Measurements from ENCODE around the gene COQ8B. TPM values are rescaled to one million over a fixed set of nuclear protein-coding genes. Genes with fewer than 3 reads are reported as not detected.

The COQ8B gene
- total RNA-seq, 1 donor from 2014 or later: 20.9 TPM

DNA sequence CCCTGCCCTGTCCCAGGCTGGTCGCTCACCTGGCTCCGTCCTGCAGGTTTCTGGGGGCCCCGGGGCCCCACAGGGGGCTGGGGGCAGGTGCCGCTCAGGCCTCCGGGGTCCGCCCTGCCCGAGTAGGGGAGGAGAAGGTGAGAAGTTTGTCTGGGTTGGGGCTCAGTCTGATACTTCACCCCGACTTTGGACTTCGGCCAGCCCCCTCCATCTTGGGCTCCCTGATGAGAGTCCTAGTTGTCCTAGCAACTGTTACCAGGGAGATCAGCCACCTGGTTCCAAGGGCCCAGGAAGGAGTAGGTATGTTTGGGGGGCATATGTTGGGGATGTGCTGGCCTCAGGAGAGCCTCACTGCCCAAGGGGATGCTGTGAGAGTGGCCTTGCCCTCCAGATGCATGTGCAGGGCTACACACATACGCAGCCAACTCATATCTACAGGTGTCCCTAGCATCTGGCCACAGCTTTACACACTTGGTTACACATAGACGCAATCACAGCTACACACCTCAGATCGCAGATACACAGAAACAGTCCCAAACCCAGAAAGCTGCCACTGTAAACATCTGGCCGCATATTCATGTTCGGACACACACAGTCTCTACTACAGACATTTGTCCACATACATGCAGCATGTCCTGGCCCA is 29.7 kb downstream of the COQ8B start:
- TF ChIP-seq, protein P1, sequence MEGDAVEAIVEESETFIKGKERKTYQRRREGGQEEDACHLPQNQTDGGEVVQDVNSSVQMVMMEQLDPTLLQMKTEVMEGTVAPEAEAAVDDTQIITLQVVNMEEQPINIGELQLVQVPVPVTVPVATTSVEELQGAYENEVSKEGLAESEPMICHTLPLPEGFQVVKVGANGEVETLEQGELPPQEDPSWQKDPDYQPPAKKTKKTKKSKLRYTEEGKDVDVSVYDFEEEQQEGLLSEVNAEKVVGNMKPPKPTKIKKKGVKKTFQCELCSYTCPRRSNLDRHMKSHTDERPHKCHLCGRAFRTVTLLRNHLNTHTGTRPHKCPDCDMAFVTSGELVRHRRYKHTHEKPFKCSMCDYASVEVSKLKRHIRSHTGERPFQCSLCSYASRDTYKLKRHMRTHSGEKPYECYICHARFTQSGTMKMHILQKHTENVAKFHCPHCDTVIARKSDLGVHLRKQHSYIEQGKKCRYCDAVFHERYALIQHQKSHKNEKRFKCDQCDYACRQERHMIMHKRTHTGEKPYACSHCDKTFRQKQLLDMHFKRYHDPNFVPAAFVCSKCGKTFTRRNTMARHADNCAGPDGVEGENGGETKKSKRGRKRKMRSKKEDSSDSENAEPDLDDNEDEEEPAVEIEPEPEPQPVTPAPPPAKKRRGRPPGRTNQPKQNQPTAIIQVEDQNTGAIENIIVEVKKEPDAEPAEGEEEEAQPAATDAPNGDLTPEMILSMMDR (conservative IDR thresholded peaks at IDR 0.05; ENCODE audit: low read depth, low read length): no peak
- DNase-seq (ENCODE audit: low read depth): no peak
- H3K4me3 ChIP-seq (ENCODE audit: low read depth, low read length): no peak overlapping the region

DNA sequence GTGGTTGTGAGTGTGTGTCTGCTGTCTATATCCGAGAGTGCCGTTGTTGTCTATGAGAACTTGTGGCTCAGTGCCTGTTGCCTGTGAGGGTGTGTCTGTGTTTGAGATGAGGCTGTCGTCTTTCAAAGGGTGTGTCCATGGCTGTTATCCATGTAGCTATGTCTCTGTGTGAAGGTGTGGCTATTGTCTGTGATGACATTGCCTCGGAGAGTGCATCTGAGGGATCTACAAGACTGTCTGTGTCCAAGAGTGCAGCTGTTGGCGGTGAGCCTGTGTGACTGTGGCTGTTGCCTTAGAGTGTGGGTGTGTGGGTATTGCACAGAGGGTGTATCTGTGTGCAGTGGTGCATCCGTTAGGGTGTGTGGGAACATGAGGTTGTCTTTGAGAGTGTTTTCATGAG is 31.1 kb downstream of the COQ8B start:
- DNase-seq (ENCODE audit: low read depth): no peak
- no peak overlapping the region for H3K4me3 ChIP-seq (ENCODE audit: low read depth, low read length)
- TF ChIP-seq, protein P1 (conservative IDR thresholded peaks at IDR 0.05; ENCODE audit: low read depth, low read length): no peak

DNA sequence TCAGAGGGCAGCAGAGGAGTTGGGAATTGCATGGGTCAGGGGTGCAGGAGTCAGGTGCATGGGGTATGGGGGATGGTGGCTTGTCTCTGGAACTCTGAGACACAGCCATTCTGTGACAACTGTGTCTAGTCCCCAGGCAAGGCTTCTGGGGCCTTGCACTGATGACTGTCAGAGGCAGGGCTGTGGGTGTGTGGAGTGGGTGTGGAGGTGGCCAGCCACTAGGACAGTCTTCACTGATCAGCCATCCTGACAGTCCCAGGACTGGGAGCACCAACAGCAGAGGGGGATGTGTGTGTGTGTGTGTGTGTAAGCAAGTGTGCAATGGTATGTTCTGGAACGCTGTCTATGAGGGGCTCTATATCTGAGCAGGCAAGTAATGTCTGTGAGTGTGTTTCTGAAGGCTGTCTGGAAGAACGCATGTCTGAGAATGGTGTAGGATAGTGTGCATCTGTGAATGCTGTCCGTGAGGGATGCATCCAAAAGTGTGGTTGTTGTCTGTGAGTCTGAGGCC is 31.6 kb downstream of the COQ8B start:
- DNase-seq (ENCODE audit: low read depth): no peak
- H3K4me3 ChIP-seq (ENCODE audit: low read depth, low read length): no peak overlapping the region
- TF ChIP-seq, protein P1 (conservative IDR thresholded peaks at IDR 0.05; ENCODE audit: low read depth, low read length): no peak

DNA sequence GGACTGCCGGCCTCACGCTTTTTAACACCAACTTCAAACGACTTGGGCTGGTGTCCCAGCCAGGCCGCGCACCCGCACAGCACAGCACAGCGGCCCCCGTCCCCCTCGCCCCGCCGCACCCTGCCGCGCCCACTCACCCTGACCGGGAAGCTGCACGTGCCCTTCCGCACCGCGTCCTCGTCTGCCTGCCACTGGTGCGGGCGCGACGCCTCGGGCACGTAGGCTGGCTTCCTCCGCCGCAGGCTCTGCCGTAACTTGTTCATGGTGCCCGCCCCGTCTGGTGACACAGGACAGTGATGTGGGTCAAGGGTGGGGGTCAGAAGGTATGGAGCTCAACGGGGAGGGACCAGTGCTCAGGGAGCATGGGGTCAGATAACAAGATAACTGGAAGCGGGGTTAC is 32.4 kb downstream of the COQ8B start:
- no peak for DNase-seq (ENCODE audit: low read depth)
- TF ChIP-seq, protein P1 (conservative IDR thresholded peaks at IDR 0.05; ENCODE audit: low read depth, low read length): no peak

DNA sequence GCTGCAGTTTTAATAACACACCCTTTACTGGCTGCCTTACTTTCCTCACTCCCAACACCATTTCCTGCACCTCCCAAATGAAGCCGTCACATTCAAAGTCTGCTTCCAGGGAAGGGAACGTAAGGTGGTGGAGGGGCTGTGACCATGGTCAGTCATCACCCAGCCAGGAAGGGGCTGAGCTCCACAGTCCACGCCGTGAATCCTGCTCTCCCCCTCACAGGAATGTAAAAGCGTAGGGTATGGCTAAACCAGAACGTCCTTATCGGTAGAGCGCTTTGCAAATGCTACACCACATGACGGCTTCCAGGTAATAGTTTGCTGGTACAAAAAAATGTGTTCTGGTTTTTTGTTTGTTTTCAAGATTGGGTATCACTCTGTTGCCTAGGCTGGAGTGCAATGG is 33.2 kb downstream of the COQ8B start:
- H3K4me3 ChIP-seq (ENCODE audit: low read depth, low read length): no peak overlapping the region
- DNase-seq (ENCODE audit: low read depth): no peak
- TF ChIP-seq, protein P1 (conservative IDR thresholded peaks at IDR 0.05; ENCODE audit: low read depth, low read length): no peak

More for the DNA sequence above, 32.4 kb downstream of the COQ8B start:
- H3K4me3 ChIP-seq (ENCODE audit: low read depth, low read length): no peak overlapping the region

DNA sequence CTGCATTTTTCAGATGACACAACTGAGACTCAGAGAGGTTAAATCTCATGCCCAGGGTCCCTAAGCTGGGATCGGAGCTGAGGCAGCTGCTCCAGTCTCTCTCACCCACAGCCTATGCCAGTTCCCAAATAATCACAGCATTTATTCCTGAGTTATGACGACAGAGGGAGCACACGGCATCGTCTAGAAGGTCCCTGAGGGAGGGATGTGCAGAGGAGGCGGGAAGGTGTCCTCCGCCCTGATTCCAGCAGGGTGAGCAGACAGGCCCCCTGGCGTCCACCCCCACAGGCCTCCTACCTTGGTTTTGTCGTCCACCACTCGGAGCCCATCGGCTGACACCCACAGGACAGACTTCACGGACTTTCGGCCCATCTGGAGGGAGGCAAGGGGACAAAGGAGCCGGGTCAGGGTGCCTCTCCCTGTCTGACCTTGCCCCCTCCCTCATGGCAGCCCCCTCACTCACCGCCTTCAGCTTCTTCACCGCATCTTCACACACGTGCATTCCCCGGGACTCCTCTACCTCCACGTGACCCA is 34.2 kb downstream of the COQ8B start:
- TF ChIP-seq, protein P1 (conservative IDR thresholded peaks at IDR 0.05; ENCODE audit: low read depth, low read length): no peak
- no peak overlapping the region for H3K4me3 ChIP-seq (ENCODE audit: low read depth, low read length)
- no peak for DNase-seq (ENCODE audit: low read depth)

DNA sequence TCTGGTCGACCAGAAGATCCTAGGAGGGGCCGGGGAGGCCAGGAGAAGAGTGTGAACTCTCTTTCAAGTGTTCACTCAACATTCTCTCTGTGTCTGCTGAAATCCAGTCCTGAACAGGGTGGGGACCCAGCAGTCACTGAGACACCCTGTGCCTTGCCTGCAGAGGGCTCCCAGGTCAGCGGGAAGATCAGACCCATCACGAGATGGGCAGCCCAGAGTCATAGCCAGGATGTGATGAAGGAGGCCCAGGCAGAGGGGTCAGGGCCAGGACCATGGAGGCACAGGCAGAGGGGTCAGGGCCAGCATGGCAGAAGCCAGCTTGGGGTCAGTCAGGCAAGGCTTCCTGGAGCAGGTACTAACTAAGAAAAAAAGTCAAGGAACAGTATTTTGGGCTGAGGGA is 35.6 kb downstream of the COQ8B start:
- no peak for DNase-seq (ENCODE audit: low read depth)
- no peak overlapping the region for H3K4me3 ChIP-seq (ENCODE audit: low read depth, low read length)
- TF ChIP-seq, protein P1 (conservative IDR thresholded peaks at IDR 0.05; ENCODE audit: low read depth, low read length): no peak
